ENCODE data around the gene MMP2.

The MMP2 gene

DNA sequence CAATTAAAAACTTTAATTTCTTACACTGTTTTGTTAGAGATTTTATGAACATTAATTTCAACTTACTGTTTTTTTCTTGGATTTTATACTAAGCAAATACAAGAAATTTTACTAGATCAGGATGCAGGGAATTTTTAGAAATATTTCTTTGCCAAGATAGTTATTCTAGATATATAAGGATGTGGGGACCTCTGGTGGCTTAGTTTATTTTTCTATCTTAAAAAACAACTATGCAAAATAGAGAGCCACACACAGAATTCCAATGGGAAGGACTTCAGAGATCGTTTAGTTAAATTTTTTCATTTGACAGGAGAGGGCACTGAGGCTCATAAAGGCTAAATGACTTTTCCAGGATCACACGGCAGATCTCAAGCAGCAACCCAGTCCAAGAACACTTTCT is 64.5 kb downstream of the MMP2 start:
- no peak overlapping the region for H3K4me3 ChIP-seq

DNA sequence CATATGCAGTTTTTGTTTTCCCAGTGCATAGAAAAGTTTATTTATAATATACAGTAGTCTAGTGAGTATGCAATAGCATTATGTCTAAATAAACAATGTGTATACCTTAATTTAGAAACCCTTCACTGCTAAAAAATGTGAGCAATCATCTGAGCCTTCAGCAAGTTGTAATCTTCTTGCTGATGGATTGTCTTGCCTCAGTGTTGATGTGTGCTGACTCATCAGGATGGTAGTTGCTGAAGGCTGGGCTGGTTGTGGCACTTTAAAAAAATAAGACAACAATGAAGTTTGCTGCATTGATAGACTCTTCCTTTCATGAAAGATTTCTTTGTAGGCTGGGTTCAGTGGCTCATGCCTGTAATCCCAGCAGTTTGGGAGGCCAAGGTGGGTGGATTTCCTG is 73.6 kb downstream of the MMP2 start:
- Histone ChIP-seq H3K4me3 (no peak overlapping the region), H3K27ac (no peak overlapping the region)

More for the DNA sequence above, 64.5 kb downstream of the MMP2 start:
- H3K27ac ChIP-seq, result no peak overlapping the region

DNA sequence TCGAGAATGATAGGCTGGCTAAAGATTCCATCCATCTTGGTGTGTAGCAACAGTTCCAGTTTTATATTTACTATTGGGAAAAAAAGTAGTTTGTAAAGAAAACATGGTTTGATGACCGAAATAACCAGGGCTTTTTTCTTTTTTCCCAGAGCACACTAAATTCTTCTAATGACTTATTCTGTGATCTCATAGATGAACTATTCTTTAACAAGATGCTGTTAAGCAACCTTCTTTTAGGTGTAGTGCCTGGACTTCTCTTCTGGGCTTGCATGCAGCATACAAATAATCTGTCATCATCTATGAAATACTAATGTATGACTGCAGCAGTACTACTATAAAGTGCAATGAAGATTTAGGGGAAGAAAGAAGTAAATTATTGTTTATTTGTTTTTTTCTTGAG is 76.4 kb downstream of the MMP2 start:
- Histone ChIP-seq H3K27ac (no peak overlapping the region), H3K4me3 (no peak overlapping the region)
